ENCODE data around the gene RIPPLY2.

DNA sequence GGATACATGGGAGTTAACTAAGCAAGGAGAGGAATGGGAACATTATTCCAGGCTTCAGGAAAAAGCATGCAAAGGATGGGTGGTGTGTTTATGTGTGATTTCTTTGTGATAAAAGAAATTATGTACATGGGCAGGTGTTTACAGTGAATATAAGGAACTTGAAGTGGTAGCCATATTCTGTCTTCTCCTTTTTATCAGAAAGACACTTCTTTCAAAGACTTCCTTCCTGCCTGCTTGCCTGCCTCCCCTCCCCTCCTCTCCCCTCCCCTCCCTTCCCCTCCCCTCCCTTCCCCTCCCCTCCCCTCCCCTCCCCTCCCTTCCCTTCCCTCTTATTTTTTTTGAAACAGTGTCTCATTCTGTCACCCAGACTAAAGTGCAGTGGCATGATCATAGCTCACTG is 20.7 kb downstream of the RIPPLY2 start:
- TF ChIP-seq CTCF (IDR thresholded peaks at IDR 0.05) (no peak), POLR2A (IDR thresholded peaks at IDR 0.05) (no peak)
